ENCODE data around the gene OGFOD1.

DNA sequence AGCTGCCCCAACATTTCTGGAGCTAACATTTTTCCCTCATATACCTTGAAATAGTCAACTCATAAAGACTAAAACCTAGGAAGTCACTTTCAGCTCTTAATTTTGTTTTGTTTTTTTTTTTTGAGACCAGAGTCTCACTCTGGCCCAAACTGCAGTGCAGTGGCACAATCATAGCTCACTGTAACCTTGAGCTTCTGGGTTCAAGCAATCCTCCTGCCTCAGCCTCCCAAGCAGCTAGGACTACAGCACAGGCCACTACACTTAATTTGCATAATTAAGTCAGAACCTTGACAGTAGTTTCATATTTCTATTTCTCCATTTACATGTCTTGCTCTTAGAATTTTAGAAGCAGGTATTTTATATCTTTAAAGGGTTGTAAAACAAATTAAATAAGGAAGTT is 30.7 kb upstream of the OGFOD1 start:
- TF ChIP-seq SNAI2 (CRISPR knock-in tag; IDR thresholded peaks at IDR 0.05): no peak
- no peak for TF ChIP-seq RARB (CRISPR knock-in tag; IDR thresholded peaks at IDR 0.05)
- TF ChIP-seq BACH2 (CRISPR knock-in tag; IDR thresholded peaks at IDR 0.05; ENCODE audit: borderline replicate concordance): no peak
- TF ChIP-seq ZFP30 (CRISPR knock-in tag; IDR thresholded peaks at IDR 0.05): no peak
- TF ChIP-seq ZFP3 (CRISPR knock-in tag; IDR thresholded peaks at IDR 0.05): no peak
- TF ChIP-seq PPARA (CRISPR knock-in tag; IDR thresholded peaks at IDR 0.05; ENCODE audit: borderline replicate concordance): no peak
- TF ChIP-seq ARNTL (CRISPR knock-in tag; IDR thresholded peaks at IDR 0.05; ENCODE audit: borderline replicate concordance, low read depth): no peak
